Measurements from ENCODE around the gene SMIM1.

The SMIM1 gene

GRCh38 chr1:3756394-3756793 lies 16.2 kb upstream of the SMIM1 start:
- no peak for DNase-seq (ENCODE audit: low read depth in 2 of 2)

GRCh38 chr1:3759164-3759563 lies 13.4 kb upstream of the SMIM1 start:
- no peak for DNase-seq (ENCODE audit: low read depth in 2 of 2)

- DNase-seq (ENCODE audit: low read depth in 2 of 2) = no peak
Measured at GRCh38 chr1:3759796-3760195, 12.8 kb upstream of the SMIM1 start.

GRCh38 chr1:3761296-3762010 lies 11.1 kb upstream of the SMIM1 start:
- DNase-seq (ENCODE audit: low read depth in 2 of 2) = no peak

- DNase-seq (ENCODE audit: low read depth in 2 of 2) = no peak
Measured at GRCh38 chr1:3762151-3762872, 10.2 kb upstream of the SMIM1 start.

GRCh38 chr1:3762873-3763228 lies 9.7 kb upstream of the SMIM1 start:
- no peak for DNase-seq (ENCODE audit: low read depth in 2 of 2)

GRCh38 chr1:3763351-3764125 lies 9.0 kb upstream of the SMIM1 start:
- DNase-seq (ENCODE audit: low read depth in 2 of 2) = no peak

GRCh38 chr1:3767328-3767925 lies 5.1 kb upstream of the SMIM1 start:
- no peak for DNase-seq (ENCODE audit: low read depth in 2 of 2)

- DNase-seq (ENCODE audit: low read depth in 2 of 2) = no peak
Measured at GRCh38 chr1:3768811-3769390, 3.6 kb upstream of the SMIM1 start.

GRCh38 chr1:3770047-3770765 lies 2.3 kb upstream of the SMIM1 start:
- no peak for DNase-seq (ENCODE audit: low read depth in 2 of 2)

GRCh38 chr1:3771108-3772026 lies 1.2 kb upstream of the SMIM1 start:
- DNase-seq (ENCODE audit: low read depth in 2 of 2) = no peak

- peak; percentile 70 to 90 for DNase-seq (ENCODE audit: low read depth in 2 of 2)
Measured at GRCh38 chr1:3772027-3772714, 378 bp upstream of the SMIM1 start.

- no peak for DNase-seq (ENCODE audit: low read depth in 2 of 2)
Measured at GRCh38 chr1:3773572-3774275, 1.2 kb downstream of the SMIM1 start.

GRCh38 chr1:3774276-3774945 lies 1.9 kb downstream of the SMIM1 start:
- no peak for DNase-seq (ENCODE audit: low read depth in 2 of 2)

GRCh38 chr1:3774946-3775489 lies 2.5 kb downstream of the SMIM1 start:
- no peak for DNase-seq (ENCODE audit: low read depth in 2 of 2)

GRCh38 chr1:3775490-3776230 lies 3.1 kb downstream of the SMIM1 start:
- peak in 1 of 2 experiments; percentile 26 for DNase-seq (ENCODE audit: low read depth in 2 of 2)

GRCh38 chr1:3776231-3776961 lies 3.8 kb downstream of the SMIM1 start:
- DNase-seq (ENCODE audit: low read depth in 2 of 2) = no peak
